ENCODE results near the gene SWAP70.

GRCh38 chr11:9789910-9790309 is 126.0 kb downstream of the SWAP70 start:
- TF ChIP-seq CTCF (conservative IDR thresholded peaks at IDR 0.05 in 1 of 2, IDR thresholded peaks at IDR 0.05 in 1 of 2; ENCODE audit: extremely low read depth in 1 of 2, insufficient read depth in 1 of 2, low read depth in 1 of 2, low read length in 2 of 2) (no peak), EZH2 (IDR thresholded peaks at IDR 0.05; ENCODE audit: borderline replicate concordance, low read length) (no peak)

Data from mammary epithelial cell (primary cell).